AG09309 (cell line): Measurements from ENCODE around the gene ARHGEF25.

Experiments
- DNase-seq: peaks from one replicate; pipeline ENCODE4 v3.0.0-alpha.2; 2010; ENCODE audit warnings: low read depth
- H3K4me3 ChIP-seq: 2 replicates; pipeline ENCODE4 v1.5.1; 2011; ENCODE audit warnings: mild to moderate bottlenecking, low read depth, low read length, moderate library complexity; ENCODE audit not compliant: control insufficient read depth
- CTCF ChIP-seq: IDR thresholded peaks from 2 replicates; pipeline ENCODE4 v1.5.1; 2011; ENCODE audit warnings: mild to moderate bottlenecking, low read depth, low read length, inconsistent platforms; ENCODE audit not compliant: insufficient read depth, control insufficient read depth; ENCODE audit errors: missing control alignments

ARHGEF25 gene

GRCh38 chr12:57619434-57620244 is 8.4 kb downstream of the ARHGEF25 start:
- DNase-seq: no peak
- H3K4me3 ChIP-seq: no peak overlapping the region
- no peak for TF ChIP-seq CTCF

DNA sequence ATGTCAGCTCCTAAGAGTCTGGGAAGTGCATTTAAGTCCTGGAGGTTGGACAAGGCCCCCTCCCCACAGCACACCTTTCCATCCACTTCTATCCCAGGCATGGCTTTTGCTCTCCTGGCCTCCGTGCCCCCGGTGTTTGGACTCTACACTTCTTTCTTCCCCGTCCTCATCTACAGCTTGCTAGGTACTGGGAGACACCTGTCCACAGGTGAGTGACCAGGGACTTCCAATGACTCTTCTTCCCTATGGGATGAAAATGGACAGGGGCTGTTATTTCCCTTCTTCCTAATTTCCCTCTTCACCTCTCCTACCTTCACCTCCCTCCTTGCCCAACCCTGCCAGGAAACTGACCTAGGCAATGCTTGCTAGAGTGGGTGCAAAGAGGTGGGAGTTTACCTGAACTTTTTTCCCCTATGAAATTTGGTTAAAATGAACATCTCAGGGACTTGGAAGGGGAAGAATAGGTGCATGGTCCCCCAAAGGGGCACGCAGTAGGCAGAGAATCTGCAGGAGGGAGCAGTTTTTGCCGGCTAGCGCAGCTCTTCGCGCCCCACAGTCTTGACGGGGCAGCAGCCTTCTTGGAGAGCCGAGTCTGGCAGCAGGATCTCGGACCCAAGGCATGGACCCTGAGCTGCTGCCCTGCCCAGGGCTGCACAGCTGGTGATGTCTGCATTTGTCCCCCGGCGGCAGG is 9.2 kb downstream of the ARHGEF25 start:
- no peak overlapping the region for H3K4me3 ChIP-seq
- DNase-seq: no peak
- no peak for TF ChIP-seq CTCF

GRCh38 chr12:57620936-57621496 is 9.8 kb downstream of the ARHGEF25 start:
- H3K4me3 ChIP-seq: peak overlapping the region; percentile 43
- no peak for TF ChIP-seq CTCF
- no peak for DNase-seq

- TF ChIP-seq CTCF: peak; percentile 97
- H3K4me3 ChIP-seq: peak overlapping the region; percentile 43
- no peak for DNase-seq
These were observed 10.5 kb downstream of the ARHGEF25 start for GRCh38 chr12:57621497-57622292.

GRCh38 chr12:57622293-57623245 is 11.3 kb downstream of the ARHGEF25 start:
- no peak for DNase-seq
- no peak overlapping the region for H3K4me3 ChIP-seq
- no peak for TF ChIP-seq CTCF

DNA sequence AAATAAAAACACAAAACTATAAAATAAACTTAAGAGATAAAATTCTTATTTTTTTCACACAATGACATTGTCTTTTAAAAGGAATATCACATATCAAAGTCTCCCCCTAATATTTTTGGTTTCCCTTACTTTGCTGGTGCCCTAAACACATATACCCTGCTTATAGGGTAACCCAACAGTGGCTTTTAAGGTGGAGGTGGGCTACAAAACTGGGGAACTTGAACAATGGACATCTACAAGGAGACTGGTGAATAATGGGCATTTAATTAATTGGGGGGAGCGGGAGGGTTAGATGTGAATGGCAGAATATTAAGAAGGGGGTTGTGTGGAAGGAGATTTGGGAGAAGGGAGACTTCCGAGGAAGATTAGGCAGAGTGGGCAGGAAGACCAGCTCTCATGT is 12.2 kb downstream of the ARHGEF25 start:
- no peak for TF ChIP-seq CTCF

More for the DNA sequence above, 12.2 kb downstream of the ARHGEF25 start:
- DNase-seq: no peak
- no peak overlapping the region for H3K4me3 ChIP-seq
